Testis (tissue), 2 donors: ENCODE results near the gene IMPG2.

ENCODE experiments used
- CTCF ChIP-seq, 3 experiments: fragments of 450-650 bp in 2 of 3; fragments of 200-600 bp in 1 of 3; sonication (generic) in 1 of 3; IDR thresholded peaks; one replicate each; pipeline ENCODE4 v1.5.1; 2016 to 2019; ENCODE audit warnings: antibody characterized with exemption in 3 of 3, mild to moderate bottlenecking in 2 of 3, moderate library complexity in 1 of 3
- POLR2A ChIP-seq: fragments of 450-650 bp; IDR thresholded peaks from one replicate; pipeline ENCODE4 v1.6.1; 2017; ENCODE audit warnings: antibody characterized with exemption, mild to moderate bottlenecking, moderate library complexity

- TF ChIP-seq POLR2A, result no peak
- no peak for TF ChIP-seq CTCF (IDR thresholded peaks at IDR 0.05)
Measured at GRCh38 chr3:101268971-101269671, 51.3 kb downstream of the IMPG2 start.
